Kidney epithelial cell (primary cell): ENCODE data around the gene RTTN. TPM values are rescaled to one million over a fixed set of nuclear protein-coding genes. Genes with fewer than 3 reads are reported as not detected.

Experiments
- DNase-seq: peaks from one replicate; pipeline ENCODE4 v3.0.0-alpha.2; 2010; ENCODE audit warnings: low read depth
- H3K27me3 ChIP-seq: 2 replicates; pipeline ENCODE4 v1.6.0; 2011; ENCODE audit warnings: low read length; ENCODE audit not compliant: control insufficient read depth, insufficient read depth
- H3K36me3 ChIP-seq: 2 replicates; pipeline ENCODE4 v1.5.1; 2011; ENCODE audit warnings: low read length; ENCODE audit not compliant: control insufficient read depth, insufficient read depth
- H3K4me3 ChIP-seq: 2 replicates; pipeline ENCODE4 v1.5.1; 2011; ENCODE audit warnings: low read depth, mild to moderate bottlenecking, control low read depth, low read length
- total RNA-seq: library from RNA; depleted of rRNA; stranded (reverse); fragments of >200 nt; gene quantifications from 2 replicates; pipeline ENCODE4 v1.2.3, GENCODE V29; 2015
- TF ChIP-seq, protein P1 (sequence below): IDR thresholded peaks from 2 replicates; pipeline ENCODE4 v1.5.1; 2011; ENCODE audit warnings: mild to moderate bottlenecking, moderate library complexity, low read length, control low read depth, inconsistent platforms; ENCODE audit not compliant: insufficient read depth, poor library complexity, severe bottlenecking

The RTTN gene
- total RNA-seq, 1 donor from 2014 or later = 7.2 TPM

DNA sequence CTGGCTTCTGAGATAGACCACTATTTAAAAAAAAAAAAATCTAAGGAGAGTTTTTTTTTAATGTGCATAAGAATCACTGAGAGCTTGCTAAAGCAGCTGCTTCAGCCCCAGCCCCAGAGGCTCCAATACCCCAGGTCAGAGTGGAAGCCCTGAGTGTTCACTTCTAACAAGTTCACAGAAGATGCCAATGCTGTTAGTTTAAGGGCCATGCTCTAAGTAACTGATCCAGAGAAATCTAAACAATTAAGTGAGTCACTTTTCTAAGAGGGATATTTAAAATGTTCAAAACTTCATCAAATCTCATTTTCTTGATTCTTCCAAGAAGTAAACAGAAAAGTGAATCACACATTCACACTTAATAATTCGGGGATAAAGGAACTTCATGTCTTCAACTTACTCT, 131.4 kb downstream of the RTTN start:
- Histone ChIP-seq H3K36me3 (no peaks in the 10 kb centered on the region), H3K4me3 (no peak overlapping the region), H3K27me3 (no peaks in the 10 kb centered on the region)
- TF ChIP-seq, protein P1, sequence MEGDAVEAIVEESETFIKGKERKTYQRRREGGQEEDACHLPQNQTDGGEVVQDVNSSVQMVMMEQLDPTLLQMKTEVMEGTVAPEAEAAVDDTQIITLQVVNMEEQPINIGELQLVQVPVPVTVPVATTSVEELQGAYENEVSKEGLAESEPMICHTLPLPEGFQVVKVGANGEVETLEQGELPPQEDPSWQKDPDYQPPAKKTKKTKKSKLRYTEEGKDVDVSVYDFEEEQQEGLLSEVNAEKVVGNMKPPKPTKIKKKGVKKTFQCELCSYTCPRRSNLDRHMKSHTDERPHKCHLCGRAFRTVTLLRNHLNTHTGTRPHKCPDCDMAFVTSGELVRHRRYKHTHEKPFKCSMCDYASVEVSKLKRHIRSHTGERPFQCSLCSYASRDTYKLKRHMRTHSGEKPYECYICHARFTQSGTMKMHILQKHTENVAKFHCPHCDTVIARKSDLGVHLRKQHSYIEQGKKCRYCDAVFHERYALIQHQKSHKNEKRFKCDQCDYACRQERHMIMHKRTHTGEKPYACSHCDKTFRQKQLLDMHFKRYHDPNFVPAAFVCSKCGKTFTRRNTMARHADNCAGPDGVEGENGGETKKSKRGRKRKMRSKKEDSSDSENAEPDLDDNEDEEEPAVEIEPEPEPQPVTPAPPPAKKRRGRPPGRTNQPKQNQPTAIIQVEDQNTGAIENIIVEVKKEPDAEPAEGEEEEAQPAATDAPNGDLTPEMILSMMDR = no peak
- no peak for DNase-seq

DNA sequence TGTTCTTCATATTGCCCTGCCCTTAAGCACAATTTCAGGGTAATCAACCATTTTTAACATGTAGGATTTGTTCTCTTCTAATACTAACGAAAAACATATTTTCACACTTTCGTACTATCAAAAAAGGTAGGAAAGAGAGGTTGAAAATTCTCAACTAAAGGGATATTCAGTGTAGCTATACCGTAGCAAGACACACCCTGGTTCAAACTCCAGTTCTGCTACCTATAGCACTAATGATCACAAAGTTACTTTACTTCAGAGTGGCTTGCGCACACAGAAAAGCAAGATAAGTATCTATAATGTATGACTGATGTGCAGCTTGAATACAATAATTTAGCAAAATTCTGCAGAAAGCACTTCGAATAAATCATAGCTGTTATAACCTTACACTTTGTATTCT, 132.1 kb downstream of the RTTN start:
- Histone ChIP-seq H3K27me3 (no peaks in the 10 kb centered on the region), H3K4me3 (no peak overlapping the region), H3K36me3 (no peaks in the 10 kb centered on the region)
- no peak for DNase-seq
- TF ChIP-seq, protein P1 = no peak

DNA sequence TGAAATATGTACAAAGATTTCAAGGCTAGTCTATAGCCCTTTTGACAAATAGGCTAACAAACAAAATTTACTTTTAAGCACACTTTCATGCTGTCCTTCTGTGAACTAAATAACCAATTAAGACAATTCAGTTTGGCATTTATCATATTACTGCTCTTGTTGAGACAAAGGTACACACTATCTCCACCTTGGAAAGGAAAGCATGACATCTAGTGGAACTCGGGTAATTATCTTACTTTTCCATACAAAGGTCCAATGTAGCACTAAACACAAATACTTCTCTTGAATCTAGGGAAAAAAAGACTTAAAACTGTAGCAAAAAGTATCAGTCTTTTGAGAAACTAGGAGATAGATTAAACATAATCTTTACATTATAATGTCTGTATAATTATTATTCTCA, 132.8 kb downstream of the RTTN start:
- H3K36me3 ChIP-seq = no peaks in the 10 kb centered on the region
- no peaks in the 10 kb centered on the region for H3K27me3 ChIP-seq
- TF ChIP-seq, protein P1 = peak; percentile 23
- H3K4me3 ChIP-seq = no peak overlapping the region
- DNase-seq = peak; percentile 7

DNA sequence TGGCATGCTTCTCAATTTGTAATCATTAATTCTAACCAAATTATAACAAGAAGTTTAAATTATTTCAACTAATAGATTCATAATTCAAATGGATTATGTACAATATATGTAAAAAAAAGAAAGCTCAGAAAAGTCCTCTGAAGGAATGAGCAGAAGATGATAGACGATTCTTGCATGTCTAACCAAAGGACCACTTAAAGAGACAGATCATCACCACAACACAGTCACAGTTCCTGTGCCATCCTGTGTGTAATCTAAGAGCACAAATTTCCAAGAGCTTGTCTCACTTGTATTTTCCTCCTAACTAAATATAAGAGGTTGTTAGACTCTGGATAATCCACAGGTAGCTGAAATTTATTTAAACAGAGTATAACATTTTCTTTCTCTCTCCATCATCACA, 135.5 kb downstream of the RTTN start:
- Histone ChIP-seq H3K27me3 (no peaks in the 10 kb centered on the region), H3K4me3 (no peak overlapping the region), H3K36me3 (no peaks in the 10 kb centered on the region)
- TF ChIP-seq, protein P1 = no peak
- no peak for DNase-seq

DNA sequence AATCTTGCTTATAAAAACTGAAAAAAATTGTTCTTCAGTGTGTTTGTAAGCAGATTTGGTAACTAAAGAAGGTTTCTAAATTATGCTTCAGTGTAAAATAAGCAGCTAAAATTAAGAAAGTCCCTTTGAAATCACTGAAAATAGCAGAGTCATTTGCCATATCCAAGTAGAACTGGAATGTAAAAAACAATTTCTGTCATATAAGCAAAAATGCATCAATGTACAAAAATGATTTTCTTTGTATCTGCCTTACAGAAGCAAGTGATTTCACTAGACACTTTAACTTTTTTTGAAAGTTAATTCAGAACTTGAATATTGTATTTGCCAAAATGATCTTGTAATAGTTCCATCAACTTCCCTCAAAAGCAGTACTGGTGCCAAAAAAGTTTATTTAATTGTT, 136.1 kb downstream of the RTTN start:
- TF ChIP-seq, protein P1 = no peak
- Histone ChIP-seq H3K36me3 (no peaks in the 10 kb centered on the region), H3K4me3 (no peak overlapping the region), H3K27me3 (no peaks in the 10 kb centered on the region)
- no peak for DNase-seq

DNA sequence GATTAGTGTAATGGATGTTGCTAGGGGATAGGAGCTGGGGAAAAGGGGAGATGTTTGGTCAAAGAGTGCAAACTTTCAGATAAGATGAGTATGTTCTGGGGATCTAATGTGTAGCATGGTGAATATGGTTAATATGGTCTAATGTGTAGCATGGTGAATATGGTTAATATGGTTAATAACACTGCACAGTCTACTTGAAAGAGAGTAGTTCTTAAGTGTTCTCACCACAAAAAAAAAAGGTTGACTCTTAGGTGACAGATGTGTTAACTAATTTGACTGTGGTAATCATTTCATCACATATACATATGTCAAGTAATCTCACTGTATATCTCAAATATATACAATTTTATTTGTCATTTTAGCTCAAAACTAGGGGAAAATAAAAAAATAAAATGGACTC, 136.5 kb downstream of the RTTN start:
- no peaks in the 10 kb centered on the region for H3K27me3 ChIP-seq
- TF ChIP-seq, protein P1 = no peak
- H3K4me3 ChIP-seq = no peak overlapping the region

More for the DNA sequence above, 136.5 kb downstream of the RTTN start:
- H3K36me3 ChIP-seq = no peaks in the 10 kb centered on the region
- no peak for DNase-seq
